GM12891 (cell line): ENCODE data around the gene MUL1.

Experiments used
- POLR2A ChIP-seq: IDR thresholded peaks from 2 replicates; pipeline ENCODE4 v1.6.1; 2011; ENCODE audit warnings: low read depth, low read length, control low read depth
- POLR2AphosphoS5 ChIP-seq: IDR thresholded peaks from 2 replicates; pipeline ENCODE4 v1.6.1; 2011; ENCODE audit warnings: low read depth, low read length, control low read depth
- SPI1 ChIP-seq: IDR thresholded peaks from 2 replicates; pipeline ENCODE4 v1.6.1; 2011; ENCODE audit warnings: low read depth, low read length, control low read depth
- TAF1 ChIP-seq: IDR thresholded peaks from 2 replicates; pipeline ENCODE4 v1.6.1; 2011; ENCODE audit warnings: low read depth, low read length, control low read depth

GRCh38 chr1:20454004-20454403 is 53.9 kb downstream of the MUL1 start:
- TF ChIP-seq POLR2A (no peak), POLR2AphosphoS5 (no peak), TAF1 (no peak), SPI1 (no peak)
